ENCODE measurements around the gene RBL1. TPM values are rescaled to one million over a fixed set of nuclear protein-coding genes. Genes with fewer than 3 reads are reported as not detected.

RBL1 gene
- total RNA-seq, 6 experiments from 2014 or later, result 1.8 to 3.9 (median 2.2) TPM

DNA sequence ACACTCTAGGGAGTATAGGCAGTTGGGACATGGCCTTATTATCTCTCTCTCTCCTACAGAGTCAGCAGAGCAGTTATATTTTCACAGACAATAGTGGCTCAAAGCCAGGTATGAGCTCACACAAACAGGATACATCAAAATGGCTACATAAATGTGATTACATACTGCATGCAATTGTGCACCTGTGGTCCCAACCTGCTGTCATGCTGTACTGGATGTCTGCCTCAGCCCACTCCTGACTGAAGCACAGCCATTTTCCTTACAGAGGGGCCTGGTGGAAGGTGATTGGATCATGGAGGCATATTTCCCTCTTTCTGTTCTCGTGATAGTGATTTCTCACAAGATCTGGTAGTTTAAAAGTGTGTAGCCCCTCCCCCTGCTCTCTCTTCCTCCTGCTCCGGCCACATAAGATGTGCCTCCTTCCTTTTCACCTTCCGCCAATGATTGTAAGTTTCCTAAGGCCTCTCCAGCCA, 107.3 kb downstream of the RBL1 start:
- DNase-seq (no peak), ATAC-seq (peak in 3 of 4 donors; percentile 20 to 28 (median 20))
- Histone ChIP-seq H3K4me1 (no peaks in the 10 kb centered on the region), H3K36me3 (no peaks in the 10 kb centered on the region), H3K27ac (no peak overlapping the region), H3K4me3 (no peak overlapping the region), H3K27me3 (no peaks in the 10 kb centered on the region), H3K9me3 (no peaks in the 10 kb centered on the region)
- intact Hi-C loops (cut with DNase I), result no loop called here
- WGBS (ENCODE audit: insufficient coverage, low coverage, low lambda C conversion rate, missing lambda C conversion rate), result 50% methylated on average over 2 of the region's 3 CpGs
- no peak for TF ChIP-seq POLR2A (IDR thresholded peaks at IDR 0.05)
- TF ChIP-seq, protein P1, sequence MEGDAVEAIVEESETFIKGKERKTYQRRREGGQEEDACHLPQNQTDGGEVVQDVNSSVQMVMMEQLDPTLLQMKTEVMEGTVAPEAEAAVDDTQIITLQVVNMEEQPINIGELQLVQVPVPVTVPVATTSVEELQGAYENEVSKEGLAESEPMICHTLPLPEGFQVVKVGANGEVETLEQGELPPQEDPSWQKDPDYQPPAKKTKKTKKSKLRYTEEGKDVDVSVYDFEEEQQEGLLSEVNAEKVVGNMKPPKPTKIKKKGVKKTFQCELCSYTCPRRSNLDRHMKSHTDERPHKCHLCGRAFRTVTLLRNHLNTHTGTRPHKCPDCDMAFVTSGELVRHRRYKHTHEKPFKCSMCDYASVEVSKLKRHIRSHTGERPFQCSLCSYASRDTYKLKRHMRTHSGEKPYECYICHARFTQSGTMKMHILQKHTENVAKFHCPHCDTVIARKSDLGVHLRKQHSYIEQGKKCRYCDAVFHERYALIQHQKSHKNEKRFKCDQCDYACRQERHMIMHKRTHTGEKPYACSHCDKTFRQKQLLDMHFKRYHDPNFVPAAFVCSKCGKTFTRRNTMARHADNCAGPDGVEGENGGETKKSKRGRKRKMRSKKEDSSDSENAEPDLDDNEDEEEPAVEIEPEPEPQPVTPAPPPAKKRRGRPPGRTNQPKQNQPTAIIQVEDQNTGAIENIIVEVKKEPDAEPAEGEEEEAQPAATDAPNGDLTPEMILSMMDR (IDR thresholded peaks at IDR 0.05), result no peak

DNA sequence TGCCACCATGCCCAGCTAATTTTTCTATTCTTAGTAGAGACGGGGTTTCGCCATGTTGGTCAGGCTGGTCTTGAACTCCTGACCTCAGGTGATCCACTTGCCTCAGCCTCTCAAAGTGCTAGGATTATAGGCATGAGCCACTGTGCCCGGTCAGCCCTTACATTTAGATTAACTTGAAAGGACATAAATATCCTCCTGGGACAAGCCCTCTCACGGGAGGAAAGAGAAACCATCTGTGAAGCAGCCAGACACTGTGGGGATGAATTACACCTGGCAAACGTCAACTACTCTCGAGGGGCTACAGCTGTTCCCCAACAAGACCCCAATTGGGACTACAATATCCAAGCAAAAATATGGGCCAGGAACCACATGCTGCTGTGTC, 111.5 kb downstream of the RBL1 start:
- H3K36me3 ChIP-seq, result no peaks in the 10 kb centered on the region
- TF ChIP-seq, protein P1 (IDR thresholded peaks at IDR 0.05), result no peak
- no peak for DNase-seq
- no peaks in the 10 kb centered on the region for H3K9me3 ChIP-seq
- no peak for ATAC-seq
- no peak overlapping the region for H3K4me3 ChIP-seq
- no peaks in the 10 kb centered on the region for H3K27me3 ChIP-seq
- H3K4me1 ChIP-seq, result no peaks in the 10 kb centered on the region
- intact Hi-C loops (cut with DNase I), result no loop called here
- no peak overlapping the region for H3K27ac ChIP-seq
- 84% methylated on average over 6 of the region's 6 CpGs for WGBS (ENCODE audit: insufficient coverage, low coverage, low lambda C conversion rate, missing lambda C conversion rate)

DNA sequence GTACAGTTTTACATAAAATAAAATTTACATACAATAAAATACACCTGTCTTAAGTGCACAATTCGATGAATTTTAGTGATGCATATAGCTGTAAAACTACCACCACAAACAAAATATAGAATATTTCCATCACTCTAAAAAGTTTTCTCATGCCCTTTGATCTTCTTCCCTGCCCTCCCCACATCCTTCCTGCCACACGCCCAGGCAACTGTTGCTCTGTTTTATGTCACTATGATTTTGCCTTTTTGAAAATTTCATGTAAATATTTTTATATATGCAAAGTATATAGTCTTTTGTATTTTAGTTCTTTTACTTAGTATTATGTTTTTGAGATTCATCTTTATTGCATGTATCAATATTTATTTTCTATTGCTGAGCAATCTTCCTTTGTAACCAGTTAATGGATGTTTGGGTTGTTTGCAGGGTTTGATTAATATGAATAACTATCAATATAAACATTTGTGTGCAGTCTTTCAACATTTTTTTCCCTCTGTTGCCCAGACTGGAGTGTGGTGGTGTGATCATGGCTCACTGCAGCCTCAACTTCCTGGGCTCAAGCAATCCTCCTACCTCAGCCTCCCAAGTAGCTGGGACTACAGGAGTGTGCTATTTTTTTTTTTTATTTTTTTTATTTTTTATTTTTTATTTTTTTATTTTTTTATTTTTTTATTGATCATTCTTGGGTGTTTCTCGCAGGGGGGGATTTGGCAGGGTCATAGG, 120.5 kb downstream of the RBL1 start:
- 42% methylated on average over 3 of the region's 3 CpGs for WGBS (ENCODE audit: insufficient coverage, low coverage, low lambda C conversion rate, missing lambda C conversion rate)
- intact Hi-C loops (cut with DNase I), result no loop called here
- Histone ChIP-seq H3K27me3 (no peaks in the 10 kb centered on the region), H3K36me3 (no peaks in the 10 kb centered on the region), H3K4me1 (no peaks in the 10 kb centered on the region), H3K4me3 (no peak overlapping the region), H3K27ac (no peak overlapping the region), H3K9me3 (no peaks in the 10 kb centered on the region)
- DNase-seq (no peak), ATAC-seq (no peak)
- TF ChIP-seq, protein P1 (IDR thresholded peaks at IDR 0.05), result no peak
- TF ChIP-seq POLR2A (IDR thresholded peaks at IDR 0.05), result no peak

DNA sequence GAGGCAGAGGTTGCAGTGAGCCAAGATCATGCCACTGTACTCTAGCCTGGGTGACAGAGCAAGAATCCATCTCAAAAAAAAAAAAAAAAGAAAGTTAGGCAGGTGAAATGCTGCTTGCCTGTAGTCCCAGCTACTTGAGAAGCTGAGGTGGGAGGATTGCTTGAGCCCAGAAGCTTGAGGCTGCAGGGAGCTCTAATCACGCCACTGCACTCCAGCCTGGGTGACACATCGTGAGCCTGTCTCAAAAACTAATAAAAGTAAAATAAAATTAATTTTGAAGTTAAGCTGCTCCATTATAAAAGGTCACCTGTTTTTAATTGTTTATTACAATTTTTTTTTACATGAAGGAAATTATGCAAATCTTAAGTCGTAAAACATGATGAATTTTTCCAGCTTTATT, 121.1 kb downstream of the RBL1 start:
- TF ChIP-seq, protein P1 (IDR thresholded peaks at IDR 0.05), result no peak
- TF ChIP-seq POLR2A (IDR thresholded peaks at IDR 0.05), result no peak
- Histone ChIP-seq H3K9me3 (no peaks in the 10 kb centered on the region), H3K4me1 (peaks cover 0 to 4% (median 0%) of the 10 kb centered on the region in 4 donors), H3K4me3 (no peak overlapping the region), H3K36me3 (no peaks in the 10 kb centered on the region), H3K27ac (no peak overlapping the region), H3K27me3 (no peaks in the 10 kb centered on the region)
- DNase-seq (no peak), ATAC-seq (no peak)
- WGBS (ENCODE audit: insufficient coverage, low coverage, low lambda C conversion rate, missing lambda C conversion rate), result 63% methylated on average over 3 of the region's 3 CpGs
- intact Hi-C loops (cut with DNase I), result no loop called here

Measured in right lobe of liver (tissue), 6 donors.